GM10266 (cell line): ENCODE measurements around the gene JADE3.

Source experiments
- DNase-seq: peaks from one replicate; pipeline ENCODE4 v3.0.0; 2012; ENCODE audit errors: extremely low spot score
- CTCF ChIP-seq: IDR thresholded peaks from 2 replicates; pipeline ENCODE4 v1.5.1; 2012; ENCODE audit warnings: mild to moderate bottlenecking, low read depth; ENCODE audit not compliant: control insufficient read depth, insufficient read depth; ENCODE audit errors: missing control alignments

Gene JADE3

GRCh38 chrX:47098338-47099094 lies 186.3 kb downstream of the JADE3 start:
- no peak for DNase-seq
- TF ChIP-seq CTCF, result no peak

GRCh38 chrX:47101206-47101605 lies 189.0 kb downstream of the JADE3 start:
- DNase-seq, result no peak
- TF ChIP-seq CTCF, result no peak
